Brain pericyte (primary cell): ENCODE results near the gene ELK1.
A peak's percentile ranks its signal among the peaks of the same experiment; 100 is the strongest.

Experiments used
- DNase-seq: peaks from one replicate; pipeline ENCODE4 v3.0.0-alpha.2; 2012; ENCODE audit warnings: low read depth, low spot score

ELK1 gene

DNA sequence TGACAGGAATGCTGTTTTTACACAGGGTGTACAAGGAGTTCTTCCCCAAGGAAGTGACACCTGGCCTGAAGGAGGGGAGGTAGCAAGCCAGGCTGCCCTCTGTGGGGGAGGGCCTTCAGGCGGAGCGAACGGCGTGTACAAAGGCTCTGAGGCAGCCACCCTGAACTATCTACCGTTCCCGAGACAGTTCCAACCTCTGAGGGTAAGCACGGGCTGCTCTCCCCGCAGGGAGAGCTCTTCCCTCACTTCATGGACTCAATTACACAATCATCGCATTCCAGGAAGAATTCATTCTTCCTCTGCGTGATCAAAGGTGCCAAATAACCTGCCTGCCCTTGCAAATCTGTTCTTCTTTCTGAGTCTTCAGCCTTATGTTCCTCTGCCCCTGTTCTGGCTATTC lies 4.8 kb downstream of the ELK1 start:
- no peak for DNase-seq

- no peak for DNase-seq
Measured at GRCh38 chrX:47644557-47645091, 5.7 kb downstream of the ELK1 start.

DNA sequence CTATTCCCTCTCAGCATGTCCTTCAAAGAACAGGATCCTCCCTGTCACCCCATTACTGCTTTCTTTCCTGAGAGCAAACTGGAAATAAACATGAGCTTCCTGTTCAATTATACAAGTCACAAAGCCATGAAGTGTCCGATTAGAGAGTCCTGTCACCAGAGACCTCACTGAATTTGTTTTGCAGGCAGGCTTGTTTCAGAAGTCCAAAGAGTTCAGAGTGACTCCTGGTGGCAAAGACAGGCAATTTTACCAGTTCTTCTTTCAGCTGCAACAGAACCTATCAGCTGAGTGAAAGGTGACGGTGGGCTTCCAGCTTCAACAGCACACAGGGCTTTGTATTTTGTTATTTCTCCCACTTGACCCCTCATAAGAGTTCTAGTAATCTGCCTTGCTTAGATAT lies 6.4 kb downstream of the ELK1 start:
- no peak for DNase-seq

GRCh38 chrX:47638816-47639215 lies 11.5 kb downstream of the ELK1 start:
- no peak for DNase-seq

DNA sequence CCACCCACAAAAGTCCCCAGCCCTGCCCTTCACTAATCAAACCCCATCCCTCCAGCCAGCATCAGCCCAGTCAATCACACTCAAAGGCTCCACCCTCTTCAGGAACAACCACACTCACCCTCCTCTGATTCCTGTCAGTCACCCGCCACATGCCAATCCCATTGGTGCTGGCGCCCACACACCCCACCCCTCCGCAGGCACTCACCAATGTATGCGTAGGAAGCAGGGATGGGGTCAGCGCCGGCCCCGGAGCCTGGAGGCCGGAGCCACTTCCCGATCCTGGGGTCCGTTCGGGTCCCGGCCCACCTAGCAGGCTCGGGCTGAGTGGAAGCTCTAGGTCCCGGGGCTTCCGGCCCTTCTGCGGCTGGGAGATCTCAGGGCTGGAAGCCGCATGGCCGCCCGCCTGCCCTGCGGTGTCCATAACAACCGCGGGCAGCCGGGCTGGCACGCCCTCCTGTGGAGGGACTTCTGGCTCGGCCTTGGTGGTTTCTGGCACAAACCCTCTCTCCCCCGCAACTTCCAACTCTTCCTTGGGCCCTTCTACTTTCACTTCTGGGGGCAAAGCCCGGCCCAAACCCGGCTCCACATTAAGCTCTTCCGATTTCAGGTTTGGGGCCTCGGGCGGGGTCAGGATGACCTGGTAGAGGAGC lies 12.7 kb downstream of the ELK1 start:
- DNase-seq: no peak

DNA sequence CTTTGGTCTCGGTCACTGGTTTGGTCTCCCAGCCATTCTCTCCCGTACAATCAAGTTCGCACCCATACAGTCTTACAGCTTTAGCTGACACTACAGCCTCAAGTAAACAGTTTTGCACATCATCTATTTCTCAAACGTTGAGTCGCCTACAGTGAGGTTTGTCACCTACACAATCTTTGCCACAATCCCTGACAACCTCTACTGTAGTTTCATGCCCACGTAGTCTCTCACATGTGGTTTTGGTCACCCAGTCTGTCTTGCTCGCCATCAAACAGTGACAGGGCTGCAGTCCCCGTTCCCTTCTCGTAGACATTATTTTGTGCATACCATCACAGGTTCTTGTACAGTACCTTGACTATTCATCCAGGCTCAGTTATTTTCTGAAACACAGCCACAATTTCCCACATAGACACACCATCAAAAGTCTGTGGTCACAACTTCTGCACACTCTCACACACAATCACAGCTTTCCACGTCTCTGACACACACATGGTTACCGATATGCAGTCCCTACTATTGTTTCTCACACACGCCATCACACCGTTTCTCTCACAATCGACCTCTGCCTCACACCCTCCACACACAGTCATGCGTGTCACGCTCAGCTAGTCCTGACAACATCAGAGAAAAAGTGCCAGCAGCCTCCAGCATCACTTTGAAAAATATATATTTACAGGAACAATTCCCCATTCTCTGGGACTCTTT lies 15.3 kb downstream of the ELK1 start:
- no peak for DNase-seq

DNA sequence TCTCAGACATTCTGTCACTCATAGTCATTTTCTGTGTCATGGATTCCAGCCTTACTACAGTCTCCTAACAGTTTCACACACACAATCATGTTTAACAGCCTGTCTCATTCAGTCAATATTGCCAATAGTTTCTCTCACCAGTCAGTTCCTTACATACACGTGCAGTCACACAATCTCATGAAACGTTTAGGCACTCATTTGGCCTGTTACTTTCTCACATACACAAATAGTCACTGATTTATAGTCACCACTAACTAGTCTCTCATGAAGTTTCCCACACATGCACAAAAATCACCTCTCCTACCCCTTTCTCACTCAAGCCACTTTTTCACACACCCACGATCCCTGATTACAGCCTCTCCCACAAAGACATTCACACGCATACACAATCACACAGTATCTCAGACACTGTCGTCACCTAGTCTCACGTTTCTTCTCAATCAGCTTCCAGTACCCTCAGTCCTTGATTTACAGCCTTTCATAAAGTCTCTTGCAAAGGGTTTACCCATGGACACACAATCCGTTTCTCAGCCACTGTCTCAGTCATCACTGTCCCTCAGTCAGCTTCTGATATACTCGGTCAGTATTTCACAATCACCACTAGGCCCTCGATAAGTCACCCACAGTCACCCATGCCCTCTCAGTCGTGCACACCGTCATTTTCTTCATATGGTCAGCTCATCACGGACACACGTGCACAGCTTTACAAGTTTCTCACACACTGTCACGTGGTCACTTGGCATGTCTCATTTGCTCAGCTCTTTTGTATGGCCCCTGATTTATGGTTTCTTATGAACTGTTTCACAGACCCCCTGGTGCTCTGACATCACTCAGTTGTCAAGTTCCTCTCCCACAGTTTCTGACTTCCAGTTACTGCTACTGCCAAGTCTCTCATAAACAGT lies 16.4 kb downstream of the ELK1 start:
- DNase-seq: no peak

DNA sequence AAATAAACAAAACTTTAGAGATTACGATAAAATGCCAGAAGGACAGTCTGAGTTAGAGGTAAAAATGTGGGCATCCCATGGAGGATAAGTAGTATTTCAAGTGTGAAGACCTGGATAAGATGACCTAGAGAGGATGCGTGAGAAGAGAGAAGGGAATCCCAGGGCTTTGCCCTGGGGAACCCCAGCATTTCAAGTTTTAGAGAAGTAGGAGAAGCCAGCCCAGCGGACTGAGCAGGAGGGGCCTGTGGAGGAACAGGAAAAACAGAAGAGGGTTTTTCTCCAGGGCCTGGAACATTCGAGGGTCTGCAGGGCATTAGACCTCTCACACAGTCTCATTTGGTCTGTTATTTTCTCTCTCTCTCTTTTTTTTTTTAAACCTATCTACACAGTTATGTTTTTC lies 17.7 kb downstream of the ELK1 start:
- no peak for DNase-seq

DNA sequence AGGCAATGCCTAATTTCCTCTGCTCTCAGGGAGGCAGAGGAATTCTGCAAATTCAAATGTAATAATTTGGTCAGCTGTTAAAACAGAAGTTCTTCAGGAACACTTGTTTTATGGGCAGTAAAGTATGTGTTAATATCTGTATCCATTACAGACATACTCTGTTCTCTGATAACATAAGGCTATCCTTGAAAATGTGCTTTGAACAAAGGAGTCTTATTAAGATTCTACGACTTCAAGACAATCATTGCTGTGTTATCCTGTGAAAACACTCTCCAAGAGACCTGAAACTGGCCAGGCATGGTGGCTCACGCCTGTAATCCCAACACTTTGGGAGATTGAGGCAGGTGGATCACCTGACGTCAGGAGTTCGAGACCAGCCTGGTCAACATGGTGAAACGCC lies 18.7 kb downstream of the ELK1 start:
- no peak for DNase-seq

DNA sequence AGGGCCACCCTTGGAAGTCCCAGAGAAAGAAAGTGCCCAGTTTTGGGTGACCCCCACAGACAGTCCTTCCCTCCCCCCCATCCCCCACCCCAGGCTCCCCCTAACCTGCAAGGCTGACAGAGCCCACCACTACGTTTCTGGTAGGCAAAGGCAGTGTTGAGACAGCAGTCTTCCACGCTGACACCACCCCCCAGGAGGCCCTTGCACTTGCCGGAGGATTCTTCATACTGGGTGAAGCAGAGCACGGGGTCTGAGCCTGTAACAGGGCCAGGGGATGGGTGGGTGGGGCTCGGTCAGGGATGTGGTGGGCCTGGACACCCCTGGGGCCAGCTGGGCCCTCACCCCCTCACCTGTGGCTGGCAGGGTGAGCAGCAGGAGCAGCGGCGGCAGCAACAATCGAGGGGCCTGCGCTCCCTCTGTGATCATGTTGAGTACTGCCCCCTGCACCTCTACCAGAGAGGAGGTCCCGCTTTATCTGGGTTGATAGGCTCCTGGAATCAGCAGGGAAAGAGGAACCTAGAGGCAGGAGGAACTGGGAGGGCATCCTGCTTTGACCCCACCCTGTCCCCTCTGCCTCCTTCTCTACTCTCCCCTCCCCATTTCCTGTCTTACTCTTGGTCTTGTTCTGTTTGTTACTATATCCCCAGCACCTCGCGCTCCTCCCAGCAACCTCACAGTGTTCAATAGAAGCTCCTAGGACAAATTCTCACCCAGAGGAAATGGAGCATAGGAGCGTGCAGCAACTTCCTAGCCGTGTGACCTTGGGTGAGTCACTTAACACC lies 20.8 kb downstream of the ELK1 start, which contains the start of gene CFP:
Gene CFP, minus strand, starts transcription at position 512 of the 782 bp plus-strand sequence. Its CDS starts 86 bp downstream, at position 426.
- DNase-seq: no peak

- no peak for DNase-seq
Measured at GRCh38 chrX:47628982-47629381, 21.4 kb downstream of the ELK1 start.

GRCh38 chrX:47625365-47625764 lies 25.0 kb downstream of the ELK1 start:
- DNase-seq: no peak

DNA sequence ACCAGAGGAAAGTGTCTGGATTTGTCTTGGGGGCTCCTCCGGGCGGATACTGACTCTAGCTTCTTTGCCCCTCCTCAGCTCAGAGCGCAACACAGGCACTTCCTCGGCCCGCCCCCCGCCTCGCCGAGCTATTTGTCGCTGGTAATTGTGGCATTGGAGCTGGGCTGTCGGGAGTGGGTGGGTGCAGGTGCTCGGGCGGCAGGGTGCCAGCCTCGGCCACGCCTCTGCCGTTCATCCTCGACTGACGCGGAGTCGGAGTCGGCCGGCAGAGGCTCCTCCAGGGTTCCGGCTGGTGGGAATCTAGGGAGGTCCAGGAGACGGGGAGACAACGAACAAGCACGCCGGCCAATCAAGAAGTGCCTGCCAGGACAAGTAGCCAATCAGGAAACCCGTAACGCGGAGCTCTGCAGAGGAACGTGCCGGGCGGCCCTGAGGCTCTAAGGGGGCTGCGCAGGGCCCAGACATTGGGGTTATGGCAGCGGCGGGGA lies 26.8 kb downstream of the ELK1 start:
- DNase-seq: peak; percentile 5

DNA sequence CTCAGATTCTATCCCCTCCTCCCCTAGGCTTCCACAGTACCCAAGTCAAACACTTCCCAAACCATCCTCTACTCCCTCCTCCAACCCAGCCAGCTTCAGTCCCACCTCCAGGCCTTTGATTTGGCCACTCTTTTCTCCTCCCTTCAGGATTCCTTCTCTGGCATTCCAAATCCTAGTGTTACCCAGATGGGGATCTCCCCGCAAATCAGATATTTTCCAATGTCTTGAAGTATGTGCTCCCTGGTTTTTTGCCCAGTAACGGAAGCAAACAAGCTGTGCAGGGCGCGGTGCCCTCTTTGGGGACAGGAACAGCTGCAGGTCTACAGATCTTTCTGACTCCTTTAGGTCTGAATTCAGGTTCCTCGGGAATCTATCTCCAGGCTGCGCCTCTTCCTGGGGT lies 28.5 kb downstream of the ELK1 start:
- DNase-seq: no peak

GRCh38 chrX:47620303-47620685 lies 30.1 kb downstream of the ELK1 start:
- no peak for DNase-seq

DNA sequence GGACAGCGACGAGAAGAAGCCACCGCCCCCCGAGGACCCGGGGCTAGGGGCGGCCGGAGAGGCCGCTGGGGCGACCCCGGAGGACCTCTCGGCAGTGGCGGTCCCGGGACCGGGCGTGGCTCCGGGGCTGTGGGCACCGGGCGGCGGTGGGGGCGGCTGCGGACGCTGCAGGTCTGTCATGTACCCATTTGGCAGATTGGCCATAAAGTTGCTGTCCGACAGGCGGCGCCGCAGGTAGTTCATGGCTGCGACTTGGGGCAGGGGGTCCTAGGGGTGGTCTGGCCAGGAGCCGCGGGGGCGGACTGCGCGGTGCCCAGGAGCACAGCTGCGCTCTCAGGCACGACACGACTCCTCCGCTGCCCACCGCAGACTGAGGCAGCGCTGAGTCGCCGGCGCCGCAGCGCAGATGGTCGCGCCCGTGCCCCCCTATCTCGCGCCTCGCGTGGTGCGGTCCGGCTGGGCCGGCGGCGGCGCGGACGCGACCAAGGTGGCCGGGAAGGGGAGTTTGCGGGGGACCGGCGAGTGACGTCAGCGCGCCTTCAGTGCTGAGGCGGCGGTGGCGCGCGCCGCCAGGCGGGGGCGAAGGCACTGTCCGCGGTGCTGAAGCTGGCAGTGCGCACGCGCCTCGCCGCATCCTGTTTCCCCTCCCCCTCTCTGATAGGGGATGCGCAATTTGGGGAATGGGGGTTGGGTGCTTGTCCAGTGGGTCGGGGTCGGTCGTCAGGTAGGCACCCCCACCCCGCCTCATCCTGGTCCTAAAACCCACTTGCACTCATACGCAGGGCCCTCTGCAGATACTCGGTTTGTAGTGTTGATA lies 30.7 kb downstream of the ELK1 start, which contains the start of gene SYN1:
Gene SYN1, minus strand, starts transcription at position 372 of the 817 bp plus-strand sequence. Its CDS starts 129 bp downstream, at position 243.
- peak; percentile 16 for DNase-seq

DNA sequence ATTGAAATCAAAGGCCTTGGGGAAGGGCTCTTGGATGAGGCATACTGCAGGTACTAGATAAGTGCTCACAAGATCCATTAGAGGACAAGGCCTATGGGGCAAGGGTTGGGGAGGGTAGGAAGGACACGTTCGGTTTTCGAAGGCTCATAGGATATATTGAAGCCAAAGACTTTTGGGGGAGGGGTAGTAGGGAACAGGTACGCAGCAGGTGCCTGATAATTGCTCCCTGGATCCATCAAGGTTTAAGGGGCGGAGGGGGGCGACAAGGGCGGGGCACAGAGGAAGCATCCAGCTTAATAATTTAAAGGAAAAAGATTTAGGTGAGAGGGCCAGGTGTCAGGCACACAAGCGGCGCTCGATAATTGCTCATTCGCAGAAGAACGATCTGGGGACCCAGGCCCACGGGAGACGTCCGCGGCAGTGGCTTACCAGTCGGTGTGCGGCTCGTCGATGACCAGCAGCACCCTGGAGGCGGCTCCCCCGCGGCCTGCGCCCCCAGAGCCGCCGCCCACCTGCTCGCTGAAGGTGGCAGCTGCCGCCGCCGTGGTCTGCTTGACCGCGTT lies 31.4 kb downstream of the ELK1 start:
- no peak for DNase-seq

- no peak for DNase-seq
Measured at GRCh38 chrX:47614618-47615017, 35.7 kb downstream of the ELK1 start.

DNA sequence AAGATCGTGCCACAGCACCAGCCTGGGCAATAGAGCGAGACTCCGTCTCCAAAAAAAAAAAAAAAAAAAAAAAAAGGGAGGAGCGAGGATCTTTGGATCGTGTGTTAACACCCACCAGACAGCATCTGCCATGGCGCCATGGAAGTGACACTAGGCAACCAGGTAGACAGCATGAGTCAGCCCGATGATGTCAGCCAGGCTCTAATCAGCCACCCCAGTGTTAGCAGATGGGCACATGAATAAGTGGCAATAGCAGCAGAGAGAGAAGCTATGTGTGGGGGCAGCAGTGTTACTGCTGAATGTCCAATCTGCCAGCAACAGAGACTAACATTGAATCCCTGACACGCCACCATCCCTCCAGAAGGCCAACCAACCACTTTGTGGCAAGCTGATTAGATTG lies 37.3 kb downstream of the ELK1 start:
- no peak for DNase-seq

- DNase-seq: no peak
Measured at GRCh38 chrX:47612418-47612817, 37.9 kb downstream of the ELK1 start.
